ENCODE data around the gene KLHL22. TPM values are rescaled to one million over a fixed set of nuclear protein-coding genes. Genes with fewer than 3 reads are reported as not detected.
"Not testable (repeated sequence)": the region's sequence is repeated elsewhere in the genome, so short reads cannot be mapped to it uniquely, and the experiment has no call there.

KLHL22 gene
- total RNA-seq, 2 donors from 2014 or later = 24.0 to 41.1 TPM

DNA sequence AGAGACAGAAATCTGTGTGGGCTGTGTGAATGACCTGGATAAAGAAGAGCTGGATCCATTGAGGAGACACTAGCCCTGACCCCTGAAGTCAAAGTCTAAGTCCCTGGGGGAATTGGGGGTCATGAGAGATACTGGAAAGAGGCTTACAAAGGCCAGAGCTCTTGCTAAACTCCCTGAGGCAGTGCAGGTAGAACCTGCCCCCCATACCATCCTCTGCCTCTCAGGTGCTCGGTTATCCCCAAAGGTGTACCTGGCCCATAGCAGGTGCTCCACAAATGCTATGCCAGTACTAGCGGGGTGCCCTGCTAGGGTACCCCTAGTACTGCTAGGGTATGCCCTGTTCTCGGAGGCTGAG lies 38.9 kb downstream of the KLHL22 start:
- H3K4me1 ChIP-seq (ENCODE audit: control insufficient read depth in 1 of 2, low read depth in 2 of 2) = no peaks in the 10 kb centered on the region
- no peak overlapping the region for H3K27ac ChIP-seq
- no peaks in the 10 kb centered on the region for H3K9me3 ChIP-seq
- TF ChIP-seq, protein P1, sequence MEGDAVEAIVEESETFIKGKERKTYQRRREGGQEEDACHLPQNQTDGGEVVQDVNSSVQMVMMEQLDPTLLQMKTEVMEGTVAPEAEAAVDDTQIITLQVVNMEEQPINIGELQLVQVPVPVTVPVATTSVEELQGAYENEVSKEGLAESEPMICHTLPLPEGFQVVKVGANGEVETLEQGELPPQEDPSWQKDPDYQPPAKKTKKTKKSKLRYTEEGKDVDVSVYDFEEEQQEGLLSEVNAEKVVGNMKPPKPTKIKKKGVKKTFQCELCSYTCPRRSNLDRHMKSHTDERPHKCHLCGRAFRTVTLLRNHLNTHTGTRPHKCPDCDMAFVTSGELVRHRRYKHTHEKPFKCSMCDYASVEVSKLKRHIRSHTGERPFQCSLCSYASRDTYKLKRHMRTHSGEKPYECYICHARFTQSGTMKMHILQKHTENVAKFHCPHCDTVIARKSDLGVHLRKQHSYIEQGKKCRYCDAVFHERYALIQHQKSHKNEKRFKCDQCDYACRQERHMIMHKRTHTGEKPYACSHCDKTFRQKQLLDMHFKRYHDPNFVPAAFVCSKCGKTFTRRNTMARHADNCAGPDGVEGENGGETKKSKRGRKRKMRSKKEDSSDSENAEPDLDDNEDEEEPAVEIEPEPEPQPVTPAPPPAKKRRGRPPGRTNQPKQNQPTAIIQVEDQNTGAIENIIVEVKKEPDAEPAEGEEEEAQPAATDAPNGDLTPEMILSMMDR (IDR thresholded peaks at IDR 0.05) = no peak
- ATAC-seq (ENCODE audit: insufficient number of reproducible peaks, low FRiP score, low read depth) (no peak), DNase-seq (ENCODE audit: low spot score) (no peak)
- H3K27me3 ChIP-seq (replicated peaks; ENCODE audit: insufficient read depth) = no peaks in the 10 kb centered on the region
- H3K36me3 ChIP-seq = no peaks in the 10 kb centered on the region
- H3K4me3 ChIP-seq = no peak overlapping the region

DNA sequence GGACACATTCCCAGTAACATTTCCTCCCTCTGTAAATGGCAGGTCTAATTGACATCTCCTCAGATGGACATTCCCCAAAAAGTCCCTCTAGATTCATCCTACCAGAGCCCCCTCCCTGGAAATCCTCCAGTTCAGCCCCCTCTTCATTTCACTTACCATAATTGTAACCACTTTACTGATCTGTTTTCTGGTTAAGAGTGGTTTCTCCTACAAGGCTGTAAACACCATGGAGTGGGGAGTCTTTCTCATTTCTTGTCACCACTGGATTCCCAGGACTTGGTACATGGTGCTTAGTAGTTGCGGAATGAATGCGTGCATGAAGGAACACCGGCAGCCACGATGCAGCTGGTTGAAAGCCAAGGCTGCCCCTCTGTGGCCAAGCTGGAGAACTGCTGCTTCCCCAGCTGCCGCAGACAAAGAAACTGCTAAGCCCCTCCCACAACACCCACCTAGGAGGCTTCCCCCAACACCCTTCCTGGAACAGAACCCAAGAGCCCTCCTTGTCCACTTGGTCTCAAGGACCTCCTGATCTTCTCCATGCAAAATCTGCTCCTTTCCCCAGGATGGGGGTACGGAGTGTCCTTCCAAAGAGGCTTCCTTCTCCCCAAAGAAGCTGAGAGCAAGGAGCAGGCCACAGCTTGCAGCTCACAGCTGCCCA lies 39.4 kb downstream of the KLHL22 start:
- Histone ChIP-seq H3K27me3 (replicated peaks; ENCODE audit: insufficient read depth) (no peaks in the 10 kb centered on the region), H3K27ac (no peak overlapping the region), H3K36me3 (no peaks in the 10 kb centered on the region), H3K9me3 (no peaks in the 10 kb centered on the region), H3K4me1 (ENCODE audit: control insufficient read depth in 1 of 2, low read depth in 2 of 2) (no peaks in the 10 kb centered on the region), H3K4me3 (no peak overlapping the region)
- TF ChIP-seq, protein P1 (IDR thresholded peaks at IDR 0.05) = peak; percentile 90
- ATAC-seq (ENCODE audit: insufficient number of reproducible peaks, low FRiP score, low read depth) (no peak), DNase-seq (ENCODE audit: low spot score) (no peak)

DNA sequence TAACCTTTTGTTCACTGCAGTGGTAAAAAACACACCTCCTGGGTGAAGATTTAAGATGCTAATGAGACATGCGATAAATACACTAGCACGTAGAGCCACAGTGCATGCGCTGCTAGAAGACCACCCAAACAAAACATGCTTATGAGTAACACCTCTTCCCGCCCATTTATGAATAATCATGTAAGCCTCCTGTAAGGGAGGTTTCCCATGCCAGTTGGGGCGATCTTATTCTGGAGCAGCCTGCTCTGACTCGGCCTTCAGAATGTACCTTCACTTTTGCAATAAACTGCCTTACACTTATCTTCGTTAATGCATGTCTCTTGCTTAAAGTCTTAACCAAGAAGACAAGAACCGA lies 39.9 kb downstream of the KLHL22 start:
- H3K9me3 ChIP-seq = no peaks in the 10 kb centered on the region
- H3K36me3 ChIP-seq = peaks cover 4% of the 10 kb centered on the region
- no peaks in the 10 kb centered on the region for H3K4me1 ChIP-seq (ENCODE audit: control insufficient read depth in 1 of 2, low read depth in 2 of 2)
- H3K27me3 ChIP-seq (replicated peaks; ENCODE audit: insufficient read depth) = no peaks in the 10 kb centered on the region
- H3K4me3 ChIP-seq = no peak overlapping the region
- TF ChIP-seq, protein P1 (IDR thresholded peaks at IDR 0.05) = no peak
- H3K27ac ChIP-seq = no peak overlapping the region
- no peak for ATAC-seq (ENCODE audit: insufficient number of reproducible peaks, low FRiP score, low read depth)
- no peak for DNase-seq (ENCODE audit: low spot score)

DNA sequence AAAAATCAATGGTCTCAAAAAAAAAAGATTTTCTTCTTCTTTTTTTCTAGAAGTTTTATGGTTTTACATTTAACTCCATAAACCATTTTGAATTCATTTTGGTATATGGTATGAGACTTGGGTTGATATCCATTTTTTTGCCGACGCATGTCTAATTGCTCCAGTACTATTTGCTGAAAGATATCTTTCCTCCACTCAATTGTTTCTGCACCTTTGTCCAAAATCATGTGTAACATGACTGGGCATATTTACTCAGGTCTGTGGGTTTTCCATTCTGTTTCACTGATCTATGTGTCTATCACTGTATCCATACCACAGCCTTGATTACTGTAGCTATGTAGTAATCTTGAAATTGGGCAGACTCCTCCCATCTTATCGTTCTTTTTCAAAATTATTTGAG lies 42.4 kb downstream of the KLHL22 start:
- Histone ChIP-seq H3K36me3 (peaks cover 6% of the 10 kb centered on the region), H3K4me1 (ENCODE audit: control insufficient read depth in 1 of 2, low read depth in 2 of 2) (no peaks in the 10 kb centered on the region), H3K4me3 (no peak overlapping the region), H3K27ac (no peak overlapping the region), H3K27me3 (replicated peaks; ENCODE audit: insufficient read depth) (no peaks in the 10 kb centered on the region), H3K9me3 (no peaks in the 10 kb centered on the region)
- TF ChIP-seq, protein P1 (IDR thresholded peaks at IDR 0.05) = no peak
- ATAC-seq (ENCODE audit: insufficient number of reproducible peaks, low FRiP score, low read depth) (no peak), DNase-seq (ENCODE audit: low spot score) (no peak)

DNA sequence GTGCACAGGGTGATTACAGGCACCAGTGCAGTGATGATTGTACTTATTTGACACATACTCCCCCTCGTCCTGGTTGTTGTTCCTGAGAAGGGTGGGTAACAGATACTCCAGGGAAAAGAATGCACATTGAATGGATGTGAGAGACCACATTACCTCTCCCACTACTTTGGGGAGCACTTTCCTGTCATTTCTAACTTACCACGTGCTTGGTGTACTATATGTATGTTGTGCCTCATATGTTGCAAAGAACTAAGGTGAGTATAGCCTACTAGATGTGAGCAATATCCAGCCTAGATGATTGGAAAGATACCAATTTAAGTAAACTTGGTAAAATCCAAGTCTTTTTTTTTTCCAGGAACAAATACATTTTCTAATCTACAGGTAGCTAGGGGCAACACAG lies 43.7 kb downstream of the KLHL22 start:
- Histone ChIP-seq H3K4me1 (ENCODE audit: control insufficient read depth in 1 of 2, low read depth in 2 of 2) (no peaks in the 10 kb centered on the region), H3K4me3 (no peak overlapping the region), H3K36me3 (peaks cover 6% of the 10 kb centered on the region), H3K27ac (no peak overlapping the region), H3K27me3 (replicated peaks; ENCODE audit: insufficient read depth) (no peaks in the 10 kb centered on the region), H3K9me3 (no peaks in the 10 kb centered on the region)
- ATAC-seq (ENCODE audit: insufficient number of reproducible peaks, low FRiP score, low read depth) (no peak), DNase-seq (ENCODE audit: low spot score) (no peak)
- TF ChIP-seq, protein P1 (IDR thresholded peaks at IDR 0.05) = no peak

DNA sequence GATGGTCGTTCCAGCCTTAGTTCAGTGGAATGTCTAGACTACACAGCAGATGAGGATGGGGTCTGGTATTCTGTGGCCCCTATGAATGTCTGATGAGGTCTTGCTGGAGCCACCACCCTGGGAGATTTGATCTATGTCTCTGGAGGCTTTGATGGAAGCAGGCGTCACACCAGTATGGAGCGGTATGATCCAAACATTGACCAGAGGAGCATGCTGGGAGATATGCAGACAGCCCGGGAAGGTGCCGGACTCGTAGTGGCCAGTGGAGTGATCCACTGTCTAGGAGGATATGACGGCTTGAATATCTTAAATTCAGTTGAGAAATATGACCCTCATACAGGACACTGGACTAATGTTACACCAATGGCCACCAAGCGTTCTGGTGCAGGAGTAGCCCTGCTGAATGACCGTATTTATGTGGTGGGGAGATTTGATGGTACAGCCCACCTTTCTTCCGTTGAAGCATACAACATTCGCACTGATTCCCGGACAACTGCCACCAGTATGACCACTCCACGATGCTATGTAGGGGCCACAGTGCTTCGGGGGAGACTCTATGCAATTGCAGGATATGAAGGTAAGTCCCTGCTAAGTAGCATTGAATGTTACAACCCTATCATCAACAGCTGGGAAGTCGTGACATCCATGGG lies 44.3 kb downstream of the KLHL22 start:
- H3K4me3 ChIP-seq; H3K27ac ChIP-seq; H3K27me3 ChIP-seq (replicated peaks; ENCODE audit: insufficient read depth); H3K36me3 ChIP-seq; DNase-seq (ENCODE audit: low spot score); H3K9me3 ChIP-seq; ATAC-seq (ENCODE audit: insufficient number of reproducible peaks, low FRiP score, low read depth); H3K4me1 ChIP-seq (ENCODE audit: control insufficient read depth in 1 of 2, low read depth in 2 of 2): not testable (repeated sequence)

Measured in thoracic aorta (tissue), 2 donors.